Type B pancreatic cell (in vitro differentiated cells): ENCODE data around the gene ITGA5. TPM values are rescaled to one million over a fixed set of nuclear protein-coding genes. Genes with fewer than 3 reads are reported as not detected.

Experiments
- DNase-seq: peaks from one replicate; pipeline ENCODE4 v3.0.0; 2021; ENCODE audit warnings: mixed read lengths; ENCODE audit not compliant: unreplicated experiment; ENCODE audit errors: extremely low spot score
- H3K27ac Mint-ChIP-seq: 2 replicates; pipeline ENCODE4 v1.8.0; 2021; ENCODE audit warnings: mild to moderate bottlenecking, mixed read lengths
- H3K27me3 Mint-ChIP-seq: 2 replicates; pipeline ENCODE4 v1.8.0; 2021; ENCODE audit warnings: mixed read lengths
- H3K36me3 Mint-ChIP-seq: 2 replicates; pipeline ENCODE4 v1.8.0; 2021; ENCODE audit warnings: mixed read lengths
- H3K4me1 Mint-ChIP-seq: one replicate; pipeline ENCODE4 v1.8.0; 2021; ENCODE audit warnings: mixed read lengths; ENCODE audit not compliant: unreplicated experiment
- H3K4me3 Mint-ChIP-seq: 2 replicates; pipeline ENCODE4 v1.8.0; 2021; ENCODE audit warnings: mild to moderate bottlenecking, mixed read lengths
- H3K9me3 Mint-ChIP-seq: 2 replicates; pipeline ENCODE4 v1.8.0; 2021; ENCODE audit warnings: mixed read lengths
- CTCF ChIP-seq: fragments of 200-600 bp; sonication (generic); conservative IDR thresholded peaks from 2 replicates; pipeline ENCODE4 v1.5.0; 2021; ENCODE audit warnings: antibody characterized with exemption, mild to moderate bottlenecking
- total RNA-seq: library from RNA; stranded (reverse); gene quantifications from 2 replicates; pipeline ENCODE4 v1.2.1, GENCODE V29; 2021; ENCODE audit warnings: low replicate concordance

The ITGA5 gene
- total RNA-seq, 1 donor from 2014 or later = 25.9 TPM

DNA sequence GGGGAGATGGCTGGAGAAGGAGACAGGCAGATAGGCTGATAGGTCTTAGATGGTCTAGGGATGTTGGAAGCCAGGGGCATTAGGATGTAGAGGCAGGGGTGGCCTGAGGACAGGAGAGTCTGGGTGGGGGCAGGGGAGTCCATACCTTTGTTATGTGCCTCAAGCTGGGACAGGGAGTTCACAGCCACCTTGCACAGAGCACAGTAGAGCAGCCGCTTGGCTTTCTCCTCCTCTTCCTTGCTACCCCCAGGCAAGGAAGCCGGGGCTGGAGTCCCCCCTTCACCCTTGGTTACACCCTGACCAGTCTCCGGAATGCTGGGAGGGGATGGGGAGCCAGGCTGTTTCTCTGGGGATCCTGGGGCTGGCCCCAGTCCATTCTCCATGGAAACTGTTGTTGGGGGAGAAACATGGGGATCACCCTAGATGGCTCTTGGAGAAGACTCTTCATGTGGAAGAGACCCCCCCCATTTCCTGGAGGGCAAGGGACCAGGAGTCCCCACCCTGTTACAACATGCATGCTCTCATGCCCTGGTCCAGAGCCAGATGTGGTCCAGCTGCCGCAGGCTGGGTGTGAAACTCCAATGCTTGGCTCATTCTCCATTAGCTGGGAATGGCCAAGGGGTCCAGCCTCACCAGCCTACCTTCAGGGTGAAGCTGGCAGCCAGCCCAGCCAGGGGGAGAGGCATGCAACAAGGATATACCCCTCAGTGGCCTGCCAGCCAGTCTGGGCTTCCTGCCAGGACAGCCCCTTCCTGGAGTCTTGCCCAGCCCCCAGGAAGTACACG, 47.5 kb downstream of the ITGA5 start:
- peak overlapping the region; percentile 83 for H3K27ac Mint-ChIP-seq
- no peak for TF ChIP-seq CTCF
- H3K27me3 Mint-ChIP-seq = peaks cover 5% of the 10 kb centered on the region
- H3K4me1 Mint-ChIP-seq = peaks cover 39% of the 10 kb centered on the region
- peak overlapping the region; percentile 66 for H3K4me3 Mint-ChIP-seq
- no peak for DNase-seq
- H3K36me3 Mint-ChIP-seq = peaks cover 4% of the 10 kb centered on the region
- H3K9me3 Mint-ChIP-seq = no peaks in the 10 kb centered on the region

- Mint-ChIP-seq H3K4me3 (peak overlapping the region; percentile 70), H3K9me3 (no peaks in the 10 kb centered on the region), H3K27ac (no peak overlapping the region), H3K36me3 (peaks cover 4% of the 10 kb centered on the region), H3K4me1 (peaks cover 39% of the 10 kb centered on the region), H3K27me3 (peaks cover 5% of the 10 kb centered on the region)
- peak; percentile 98 for TF ChIP-seq CTCF
- peak; percentile 86 for DNase-seq
Measured at GRCh38 chr12:54370171-54370730, 48.8 kb downstream of the ITGA5 start.

- H3K4me1 Mint-ChIP-seq = peaks cover 39% of the 10 kb centered on the region
- peaks cover 8% of the 10 kb centered on the region for H3K27me3 Mint-ChIP-seq
- peaks cover 4% of the 10 kb centered on the region for H3K36me3 Mint-ChIP-seq
- H3K4me3 Mint-ChIP-seq = peak overlapping the region; percentile 73
- no peak for DNase-seq
- H3K9me3 Mint-ChIP-seq = no peaks in the 10 kb centered on the region
- no peak for TF ChIP-seq CTCF
- H3K27ac Mint-ChIP-seq = no peak overlapping the region
Measured at GRCh38 chr12:54369597-54370131, 49.4 kb downstream of the ITGA5 start.

DNA sequence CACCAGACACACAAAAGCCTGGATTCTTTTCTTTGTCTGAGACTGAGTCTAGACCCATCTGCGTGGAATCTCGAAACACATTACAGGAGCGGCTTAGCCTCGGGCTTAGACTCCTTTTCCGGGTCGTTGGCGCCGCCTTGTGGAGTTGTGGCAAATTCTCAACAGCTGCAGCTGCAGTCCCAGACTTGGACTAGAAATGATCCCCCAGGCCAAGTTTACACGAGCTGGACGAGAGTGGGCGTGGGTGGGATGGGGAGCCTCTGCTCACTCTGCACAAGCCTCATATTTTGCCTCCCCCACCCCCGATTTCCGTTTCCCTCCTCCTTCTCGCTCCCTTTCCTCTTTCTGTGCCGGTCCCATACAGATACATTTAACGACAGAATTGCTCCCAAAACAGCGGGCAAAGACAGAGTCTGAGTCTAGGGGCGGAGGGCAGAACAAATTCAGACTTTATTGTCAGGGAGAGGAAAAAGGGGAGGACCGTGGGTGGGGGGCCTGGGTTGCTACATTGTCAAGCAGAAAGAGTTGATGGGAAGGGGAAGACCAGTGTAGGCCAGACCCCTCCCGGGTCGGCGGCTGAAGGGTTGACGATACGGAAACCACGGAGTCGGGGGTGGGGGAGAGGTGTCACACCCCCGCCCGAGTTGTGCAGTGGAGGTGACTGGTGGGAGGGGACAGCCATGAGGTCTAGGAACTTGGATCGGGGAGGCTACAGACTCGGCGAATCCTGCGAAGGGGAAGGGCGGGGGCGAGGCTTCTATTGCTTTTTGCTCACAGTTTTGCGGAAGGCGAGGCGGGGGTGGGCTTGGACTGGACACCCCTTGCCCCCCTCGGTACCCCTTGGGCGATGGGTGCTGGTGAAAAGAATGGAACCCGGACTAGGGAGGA, 50.1 kb downstream of the ITGA5 start:
- H3K36me3 Mint-ChIP-seq = peaks cover 4% of the 10 kb centered on the region
- peaks cover 15% of the 10 kb centered on the region for H3K27me3 Mint-ChIP-seq
- H3K4me3 Mint-ChIP-seq = peak overlapping the region; percentile 73
- TF ChIP-seq CTCF = peak; percentile 89
- DNase-seq = peak; percentile 92
- H3K9me3 Mint-ChIP-seq = no peaks in the 10 kb centered on the region
- H3K27ac Mint-ChIP-seq = peak overlapping the region; percentile 66
- peaks cover 39% of the 10 kb centered on the region for H3K4me1 Mint-ChIP-seq

- Mint-ChIP-seq H3K4me3 (peak overlapping the region; percentile 73), H3K36me3 (peaks cover 4% of the 10 kb centered on the region), H3K27ac (peak overlapping the region; percentile 66), H3K4me1 (peaks cover 39% of the 10 kb centered on the region), H3K27me3 (peaks cover 20% of the 10 kb centered on the region), H3K9me3 (no peaks in the 10 kb centered on the region)
- DNase-seq = no peak
- TF ChIP-seq CTCF = no peak
Measured at GRCh38 chr12:54368025-54368708, 50.9 kb downstream of the ITGA5 start.
